ENCODE measurements around the gene PPP1R10. TPM values are rescaled to one million over a fixed set of nuclear protein-coding genes. Genes with fewer than 3 reads are reported as not detected.

PPP1R10 gene
- total RNA-seq, 3 donors from 2014 or later, result 102 to 106 (median 106) TPM

Other genes starting within 250 kb of the PPP1R10 start
- 1,000 to 10,000 TPM in 1 of 3 donors, 100 to 1,000 TPM in 2; 695 to 1,026 (median 934) TPM for gene HLA-E, start 127.7 kb downstream of the PPP1R10 start, total RNA-seq
- 100 to 1,000 TPM; 134 to 142 (median 138) TPM for gene GNL1, start 60.8 kb downstream of the PPP1R10 start, total RNA-seq
- 10 to 100 TPM; 41.3 to 49.3 (median 43.8) TPM for gene PRR3, start 59.9 kb downstream of the PPP1R10 start, total RNA-seq
- gene ABCF1, start 45.8 kb downstream of the PPP1R10 start, total RNA-seq, result 100 to 1,000 TPM; 167 to 181 (median 181) TPM
- 100 to 1,000 TPM in 2 of 3 donors, 10 to 100 TPM in 1; 98.6 to 108 (median 103) TPM for gene MRPS18B, start 597 bp upstream of the PPP1R10 start, total RNA-seq
- 10 to 100 TPM in 1 of 3 donors, 1 to 10 TPM in 2; 5.9 to 10.3 (median 9.5) TPM for gene ATAT1, start 9.6 kb upstream of the PPP1R10 start, total RNA-seq
- gene C6orf136, start 29.9 kb upstream of the PPP1R10 start, total RNA-seq, result 10 to 100 TPM; 34.7 to 36.7 (median 36.6) TPM
- 10 to 100 TPM; 54.2 to 57.2 (median 54.8) TPM for gene DHX16, start 55.8 kb upstream of the PPP1R10 start, total RNA-seq
- 100 to 1,000 TPM; 148 to 176 (median 148) TPM for gene PPP1R18, start 69.4 kb upstream of the PPP1R10 start, total RNA-seq
- gene NRM, start 73.7 kb upstream of the PPP1R10 start, total RNA-seq, result 10 to 100 TPM in 2 of 3 donors, 1 to 10 TPM in 1; 9.7 to 10.5 (median 10.2) TPM
- 10 to 100 TPM; 65.4 to 69.5 (median 65.8) TPM for gene MDC1, start 100.0 kb upstream of the PPP1R10 start, total RNA-seq
- 1,000 to 10,000 TPM; 1,153 to 1,485 (median 1,301) TPM for gene TUBB, start 103.1 kb upstream of the PPP1R10 start, total RNA-seq
- 10 to 100 TPM; 93.0 to 98.1 (median 95.0) TPM for gene FLOT1, start 125.4 kb upstream of the PPP1R10 start, total RNA-seq
- 100 to 1,000 TPM; 519 to 552 (median 531) TPM for gene IER3, start 127.3 kb upstream of the PPP1R10 start, total RNA-seq

All from activated T-cell treated with anti-CD3 and anti-CD28 coated beads, Interleukin-2, amount 50 U/mL, for 4 hours (primary cell).